Measurements from ENCODE around the gene FRS2.

- TF ChIP-seq, protein P1, sequence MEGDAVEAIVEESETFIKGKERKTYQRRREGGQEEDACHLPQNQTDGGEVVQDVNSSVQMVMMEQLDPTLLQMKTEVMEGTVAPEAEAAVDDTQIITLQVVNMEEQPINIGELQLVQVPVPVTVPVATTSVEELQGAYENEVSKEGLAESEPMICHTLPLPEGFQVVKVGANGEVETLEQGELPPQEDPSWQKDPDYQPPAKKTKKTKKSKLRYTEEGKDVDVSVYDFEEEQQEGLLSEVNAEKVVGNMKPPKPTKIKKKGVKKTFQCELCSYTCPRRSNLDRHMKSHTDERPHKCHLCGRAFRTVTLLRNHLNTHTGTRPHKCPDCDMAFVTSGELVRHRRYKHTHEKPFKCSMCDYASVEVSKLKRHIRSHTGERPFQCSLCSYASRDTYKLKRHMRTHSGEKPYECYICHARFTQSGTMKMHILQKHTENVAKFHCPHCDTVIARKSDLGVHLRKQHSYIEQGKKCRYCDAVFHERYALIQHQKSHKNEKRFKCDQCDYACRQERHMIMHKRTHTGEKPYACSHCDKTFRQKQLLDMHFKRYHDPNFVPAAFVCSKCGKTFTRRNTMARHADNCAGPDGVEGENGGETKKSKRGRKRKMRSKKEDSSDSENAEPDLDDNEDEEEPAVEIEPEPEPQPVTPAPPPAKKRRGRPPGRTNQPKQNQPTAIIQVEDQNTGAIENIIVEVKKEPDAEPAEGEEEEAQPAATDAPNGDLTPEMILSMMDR (IDR thresholded peaks at IDR 0.05): no peak
- TF ChIP-seq POLR2A (IDR thresholded peaks at IDR 0.05; ENCODE audit: low read depth): no peak
- no peak for TF ChIP-seq EP300 (IDR thresholded peaks at IDR 0.05)
These were observed 150.7 kb downstream of the FRS2 start for GRCh38 chr12:69620921-69621320.
